DOHH2 (cell line): ENCODE results near the gene MMP24OS.

Experiments used
- EZH2phosphoT487 ChIP-seq: fragments of 200-600 bp; sonication (generic); IDR thresholded peaks from 2 replicates; pipeline ENCODE4 v1.6.1; 2017; ENCODE audit warnings: borderline replicate concordance, mild to moderate bottlenecking, antibody characterized with exemption, low read length, moderate library complexity, mixed read lengths
- TF ChIP-seq, protein P1 (sequence below): fragments of 200-600 bp; sonication (generic); IDR thresholded peaks from one replicate; pipeline ENCODE4 v1.5.1; 2014; ENCODE audit warnings: antibody characterized with exemption, mild to moderate bottlenecking, low read depth, low read length; ENCODE audit not compliant: poor library complexity, severe bottlenecking

DNA sequence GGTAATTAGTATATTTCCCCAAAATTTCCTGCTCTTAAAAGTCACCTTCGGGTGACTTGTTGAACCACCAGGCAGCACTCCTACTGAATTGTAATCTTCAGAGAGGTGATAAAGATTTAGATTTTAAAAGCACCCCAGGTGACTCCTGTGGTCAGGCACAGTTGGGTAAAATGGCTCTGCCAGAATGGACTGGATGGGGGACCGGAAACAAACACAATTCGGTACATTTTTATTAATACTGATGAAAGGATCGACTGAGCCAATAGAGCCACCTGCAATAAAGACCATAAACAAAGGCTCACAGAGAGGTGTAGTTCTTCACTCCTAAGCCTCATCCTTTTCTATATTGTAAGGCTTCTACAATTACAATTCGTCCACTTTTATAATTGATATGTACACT lies 33.9 kb upstream of the MMP24OS start:
- TF ChIP-seq, protein P1, sequence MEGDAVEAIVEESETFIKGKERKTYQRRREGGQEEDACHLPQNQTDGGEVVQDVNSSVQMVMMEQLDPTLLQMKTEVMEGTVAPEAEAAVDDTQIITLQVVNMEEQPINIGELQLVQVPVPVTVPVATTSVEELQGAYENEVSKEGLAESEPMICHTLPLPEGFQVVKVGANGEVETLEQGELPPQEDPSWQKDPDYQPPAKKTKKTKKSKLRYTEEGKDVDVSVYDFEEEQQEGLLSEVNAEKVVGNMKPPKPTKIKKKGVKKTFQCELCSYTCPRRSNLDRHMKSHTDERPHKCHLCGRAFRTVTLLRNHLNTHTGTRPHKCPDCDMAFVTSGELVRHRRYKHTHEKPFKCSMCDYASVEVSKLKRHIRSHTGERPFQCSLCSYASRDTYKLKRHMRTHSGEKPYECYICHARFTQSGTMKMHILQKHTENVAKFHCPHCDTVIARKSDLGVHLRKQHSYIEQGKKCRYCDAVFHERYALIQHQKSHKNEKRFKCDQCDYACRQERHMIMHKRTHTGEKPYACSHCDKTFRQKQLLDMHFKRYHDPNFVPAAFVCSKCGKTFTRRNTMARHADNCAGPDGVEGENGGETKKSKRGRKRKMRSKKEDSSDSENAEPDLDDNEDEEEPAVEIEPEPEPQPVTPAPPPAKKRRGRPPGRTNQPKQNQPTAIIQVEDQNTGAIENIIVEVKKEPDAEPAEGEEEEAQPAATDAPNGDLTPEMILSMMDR: no peak
- no peak for TF ChIP-seq EZH2phosphoT487
